GM13976 (cell line): ENCODE results near the gene NASP.

Experiments used
- DNase-seq: peaks from one replicate; pipeline ENCODE4 v3.0.0; 2012; ENCODE audit warnings: low spot score
- in situ Hi-C: fragments of 300-500 bp; cut with MboI; formaldehyde crosslinking; loops from one replicate; pipeline ENCODE4 v1.12.0; 2022; ENCODE audit warnings: low sequenced_read_pairs, mixed read lengths, inconsistent platforms; ENCODE audit not compliant: unreplicated experiment
- TF ChIP-seq, protein P1 (sequence below): IDR thresholded peaks from 2 replicates; pipeline ENCODE4 v1.5.1; 2012; ENCODE audit warnings: borderline replicate concordance, mild to moderate bottlenecking; ENCODE audit not compliant: insufficient read depth; ENCODE audit errors: extremely low read depth, missing control alignments, control extremely low read depth

Gene NASP

DNA sequence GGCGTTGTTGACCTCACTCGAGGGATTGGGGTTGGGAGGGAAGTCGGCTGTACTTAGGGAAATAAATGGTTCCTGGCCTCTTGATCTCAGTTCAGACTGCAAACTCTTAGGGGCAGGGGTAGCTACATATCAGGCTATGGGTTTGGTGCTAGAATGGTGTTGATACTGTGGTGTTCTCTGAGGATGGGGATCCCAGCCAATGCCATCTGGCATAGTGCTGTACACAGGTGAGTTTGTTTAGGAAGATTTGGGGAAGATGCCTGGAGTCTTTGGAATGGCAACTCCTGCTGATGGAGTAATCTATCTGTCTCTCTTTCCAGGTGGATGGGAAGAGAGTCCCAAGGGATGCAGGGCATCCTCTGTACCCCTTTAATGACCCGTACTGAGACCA is 14.3 kb upstream of the NASP start:
- in situ Hi-C loops: loop anchor here (10.0 kb wide), 1 partner anchor 65 kb away; the partner anchor contains the start of genes CCDC163 and MMACHC
- TF ChIP-seq, protein P1, sequence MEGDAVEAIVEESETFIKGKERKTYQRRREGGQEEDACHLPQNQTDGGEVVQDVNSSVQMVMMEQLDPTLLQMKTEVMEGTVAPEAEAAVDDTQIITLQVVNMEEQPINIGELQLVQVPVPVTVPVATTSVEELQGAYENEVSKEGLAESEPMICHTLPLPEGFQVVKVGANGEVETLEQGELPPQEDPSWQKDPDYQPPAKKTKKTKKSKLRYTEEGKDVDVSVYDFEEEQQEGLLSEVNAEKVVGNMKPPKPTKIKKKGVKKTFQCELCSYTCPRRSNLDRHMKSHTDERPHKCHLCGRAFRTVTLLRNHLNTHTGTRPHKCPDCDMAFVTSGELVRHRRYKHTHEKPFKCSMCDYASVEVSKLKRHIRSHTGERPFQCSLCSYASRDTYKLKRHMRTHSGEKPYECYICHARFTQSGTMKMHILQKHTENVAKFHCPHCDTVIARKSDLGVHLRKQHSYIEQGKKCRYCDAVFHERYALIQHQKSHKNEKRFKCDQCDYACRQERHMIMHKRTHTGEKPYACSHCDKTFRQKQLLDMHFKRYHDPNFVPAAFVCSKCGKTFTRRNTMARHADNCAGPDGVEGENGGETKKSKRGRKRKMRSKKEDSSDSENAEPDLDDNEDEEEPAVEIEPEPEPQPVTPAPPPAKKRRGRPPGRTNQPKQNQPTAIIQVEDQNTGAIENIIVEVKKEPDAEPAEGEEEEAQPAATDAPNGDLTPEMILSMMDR: no peak
- no peak for DNase-seq

DNA sequence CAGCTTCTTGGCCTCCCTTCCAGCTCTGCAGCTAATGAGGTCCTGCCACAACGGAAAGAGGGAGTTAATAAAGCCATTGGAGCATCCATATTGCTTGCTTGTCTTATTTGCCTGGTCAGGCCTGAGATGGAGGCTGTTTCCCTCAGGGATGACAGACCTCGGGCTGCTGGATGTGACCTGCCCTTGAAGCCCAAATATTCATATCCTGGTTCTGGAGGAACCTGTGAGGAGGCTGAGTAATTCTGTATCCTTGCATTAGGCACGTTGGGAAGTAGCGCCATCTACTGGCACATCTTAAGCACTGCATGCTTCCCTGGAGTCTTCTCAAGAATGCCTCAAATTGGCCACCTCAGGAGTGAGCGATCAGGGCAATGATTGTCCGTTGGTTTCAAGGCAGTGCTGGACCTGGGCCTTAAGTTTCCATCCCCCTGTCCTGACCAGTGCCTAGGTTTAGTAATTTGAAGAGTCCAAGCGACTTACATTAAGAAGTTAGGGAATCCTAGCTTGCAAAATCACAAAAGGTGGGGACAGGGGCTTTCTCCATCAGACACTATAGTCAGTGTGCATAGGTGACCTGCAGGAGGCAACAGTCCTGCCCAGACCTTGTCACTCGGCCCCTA is 13.8 kb upstream of the NASP start:
- TF ChIP-seq, protein P1: peak; percentile 96
- in situ Hi-C loops: loop anchor here (5.0 to 10.0 kb wide), 2 partner anchors 48 to 65 kb away; partner anchors contain the start of genes CCDC163, MMACHC and PRDX1
- DNase-seq: peak; percentile 75

DNA sequence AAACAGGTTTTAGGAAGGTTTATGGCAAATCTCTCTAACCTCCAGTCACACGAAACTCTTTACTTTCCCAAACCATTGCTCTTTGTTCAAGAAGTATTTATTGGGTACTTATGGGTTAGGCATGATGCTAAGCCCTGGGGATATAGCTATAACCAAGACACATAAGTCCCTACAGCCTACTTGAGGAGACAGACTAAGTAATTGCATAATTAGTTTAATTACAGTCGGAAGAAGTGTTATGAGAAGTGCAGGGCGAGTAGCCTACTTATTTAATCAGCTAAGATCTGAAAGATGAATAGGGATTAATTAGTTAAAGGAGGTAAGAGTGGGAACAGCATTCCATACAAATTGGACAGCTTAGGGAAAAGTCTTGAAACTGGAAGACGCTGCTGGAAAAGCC is 13.2 kb upstream of the NASP start:
- in situ Hi-C loops: loop anchor here (5.0 kb wide), 1 partner anchor 48 kb away; the partner anchor contains the start of gene PRDX1
- no peak for DNase-seq
- TF ChIP-seq, protein P1: no peak

DNA sequence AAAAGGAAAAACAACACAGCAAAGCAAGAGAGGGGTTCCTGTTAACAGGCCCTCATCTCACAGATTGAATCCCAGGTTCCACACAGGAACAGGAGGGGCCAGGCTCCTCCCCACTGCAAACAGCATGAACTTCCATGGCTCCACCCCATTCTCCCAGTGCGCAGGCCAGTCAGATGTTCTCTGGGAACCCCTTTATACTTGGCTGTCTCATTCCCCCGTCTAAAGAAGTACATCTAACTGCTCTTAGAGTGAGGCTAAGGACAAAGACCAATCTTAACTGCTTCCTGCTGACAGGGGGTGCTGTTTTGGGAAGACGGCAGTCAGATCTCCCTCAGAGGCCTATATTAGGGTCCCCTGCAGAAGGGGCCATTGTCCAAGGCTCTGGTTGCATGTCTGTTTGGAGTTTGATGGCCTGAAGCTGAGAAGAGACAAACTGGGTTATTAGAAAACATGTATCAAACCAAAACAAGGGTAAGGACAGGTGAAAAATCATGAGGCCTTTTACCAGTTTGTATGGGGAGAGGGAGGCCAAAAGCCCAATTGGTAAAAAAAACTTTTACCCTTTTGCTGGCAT is 10.5 kb upstream of the NASP start:
- in situ Hi-C loops: loop anchor here (5.0 kb wide), 1 partner anchor 51 kb away; the partner anchor contains the start of gene PRDX1
- no peak for DNase-seq
- TF ChIP-seq, protein P1: no peak

DNA sequence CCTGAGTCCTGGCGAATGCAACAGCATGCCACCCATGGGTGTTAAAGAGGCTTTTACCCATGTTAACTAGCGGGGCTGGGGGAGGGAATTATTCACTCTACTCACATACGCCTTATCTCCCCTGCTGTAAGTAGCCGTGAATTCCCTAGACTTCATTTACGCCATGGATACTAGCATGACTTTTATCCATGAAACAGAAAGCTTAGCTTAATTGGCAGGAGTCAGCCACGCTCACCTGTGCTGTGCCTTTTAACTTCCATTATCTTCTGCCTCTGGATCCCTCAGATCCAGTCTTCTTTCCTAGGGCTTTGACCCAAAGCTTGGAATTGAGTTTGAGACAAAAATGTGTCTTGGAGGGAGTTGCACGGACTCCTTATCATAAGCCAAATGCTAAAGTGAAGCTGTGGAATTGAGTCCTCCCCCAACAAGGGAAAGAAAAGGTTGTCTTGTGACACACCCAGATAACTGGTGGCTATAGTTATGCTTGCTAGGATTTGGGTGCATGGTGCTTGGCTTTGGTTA is 9.7 kb upstream of the NASP start:
- in situ Hi-C loops: loop anchor here (5.0 kb wide), 1 partner anchor 52 kb away; the partner anchor contains the start of gene PRDX1
- no peak for DNase-seq
- TF ChIP-seq, protein P1: no peak

DNA sequence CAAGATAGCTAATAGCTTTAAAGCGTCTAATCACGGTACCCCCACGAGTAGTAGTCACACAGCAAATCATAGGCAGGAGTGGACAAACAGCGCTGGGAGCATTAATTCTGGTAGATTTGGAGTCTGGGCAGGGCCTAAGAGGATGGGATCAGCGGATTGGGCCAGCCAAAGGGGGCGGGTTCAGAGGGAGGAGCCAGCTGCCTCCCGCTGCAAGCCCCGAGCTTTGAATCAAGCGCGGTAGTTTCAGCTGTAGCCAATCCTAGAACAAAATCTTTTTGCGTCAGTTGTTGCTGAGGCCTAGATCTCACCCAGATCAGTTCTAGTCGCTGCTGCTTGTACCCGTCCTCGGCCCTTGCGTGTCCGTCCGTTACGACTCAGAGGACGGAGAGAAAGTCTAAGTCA is 576 bp upstream of the NASP start:
- peak; percentile 97 for DNase-seq
- TF ChIP-seq, protein P1: no peak
- in situ Hi-C loops: loop anchor here (10.0 kb wide), 1 partner anchor 218 kb away; no protein-coding TSS in a partner anchor
